ENCODE measurements around the gene DHDH. TPM values are rescaled to one million over a fixed set of nuclear protein-coding genes. Genes with fewer than 3 reads are reported as not detected.

DHDH gene
- total and polyA plus RNA-seq, 2 of the 13 experiments (the other 11 are each of a cell fraction or from before 2014, with no cell fraction given), result 0.13 to 0.91 TPM

DNA sequence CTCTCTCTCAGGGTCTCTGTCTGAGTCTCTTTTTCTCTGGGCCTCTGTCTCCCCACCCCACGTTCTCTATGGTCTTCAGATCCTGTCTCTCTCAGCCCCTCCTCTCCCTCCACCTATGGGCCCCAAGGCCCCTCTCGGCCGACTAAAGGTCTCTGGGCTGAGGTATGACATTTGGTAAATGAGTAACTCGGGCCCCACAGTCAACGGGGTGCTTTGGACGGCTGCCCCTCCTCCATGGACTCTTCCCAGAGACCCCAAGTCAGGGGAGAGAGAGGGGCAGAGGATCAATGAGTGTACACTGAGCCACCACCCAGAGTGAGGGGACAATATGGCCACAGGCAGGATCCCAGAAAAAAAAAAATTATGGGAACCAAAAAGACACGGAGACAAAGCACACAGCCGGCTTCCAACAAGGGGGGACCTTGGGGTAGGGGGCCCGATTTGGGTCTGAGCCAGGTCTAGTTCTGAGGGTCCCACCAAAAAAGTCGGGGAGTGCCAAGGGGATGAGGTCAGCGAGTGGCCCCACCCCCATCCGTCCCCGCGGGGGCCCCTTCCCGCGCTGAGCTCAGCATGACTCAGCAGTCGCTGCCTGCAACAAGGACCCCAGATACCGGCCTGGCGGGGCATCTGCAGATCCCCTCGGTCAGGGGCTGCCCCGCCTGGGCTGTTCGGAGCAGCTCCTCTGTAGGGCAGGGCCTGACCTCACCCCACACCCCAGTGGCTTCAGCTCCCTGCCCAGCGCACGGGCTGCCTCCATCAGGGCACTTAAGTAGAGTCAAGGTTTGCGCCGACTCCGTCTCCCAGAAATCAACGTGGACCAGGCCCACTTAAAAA, 30.1 kb downstream of the DHDH start (continued):
- TF ChIP-seq ZFP82 (CRISPR knock-in tag; IDR thresholded peaks at IDR 0.05; ENCODE audit: borderline replicate concordance) (no peak), ZNF652 (CRISPR knock-in tag; IDR thresholded peaks at IDR 0.05; ENCODE audit: borderline replicate concordance, low read depth) (0 out of 2 replicates have a peak, but pooled peaks have one; percentile 7), ZFP1 (CRISPR knock-in tag; IDR thresholded peaks at IDR 0.05) (peak; percentile 55; the same call in 1 of the 2 replicates), ZSCAN29 (CRISPR knock-in tag; conservative IDR thresholded peaks at IDR 0.05) (peak; percentile 27; the same call in 1 of the 2 replicates), GABPB1 (CRISPR knock-in tag; IDR thresholded peaks at IDR 0.05) (peak; percentile 76), YEATS2 (CRISPR knock-in tag; IDR thresholded peaks at IDR 0.05; ENCODE audit: borderline replicate concordance) (peak; percentile 63; the same call in 1 of the 2 replicates), MAZ (IDR thresholded peaks at IDR 0.05; ENCODE audit: borderline replicate concordance, low read depth, low read length) (peak; percentile 84), MAZ (CRISPR knock-in tag; IDR thresholded peaks at IDR 0.05; ENCODE audit: low read depth) (peak; percentile 92), ZNF605 (CRISPR knock-in tag; IDR thresholded peaks at IDR 0.05) (peak; percentile 51), SMAD3 (CRISPR knock-in tag; IDR thresholded peaks at IDR 0.05) (peak; percentile 46; the same call in 1 of the 2 replicates), IKZF4 (CRISPR knock-in tag; IDR thresholded peaks at IDR 0.05; ENCODE audit: borderline replicate concordance, low read depth, not compliant biosample characterization) (no peak), HNRNPUL1 (IDR thresholded peaks at IDR 0.05; ENCODE audit: low read depth, low read length) (0 out of 2 replicates have a peak, but pooled peaks have one; percentile 63), ZNF225 (CRISPR knock-in tag; IDR thresholded peaks at IDR 0.05) (no peak), ZNF607 (CRISPR knock-in tag; IDR thresholded peaks at IDR 0.05; ENCODE audit: borderline replicate concordance) (peak; percentile 74; the same call in 1 of the 2 replicates), ISL2 (CRISPR knock-in tag; IDR thresholded peaks at IDR 0.05) (no peak; the same call in 1 of the 2 replicates), MXI1 (IDR thresholded peaks at IDR 0.05; ENCODE audit: borderline replicate concordance, low read depth, low read length) (peak; percentile 13; the same call in 1 of the 3 replicates), ZNF547 (CRISPR knock-in tag; IDR thresholded peaks at IDR 0.05) (no peak), KLF12 (CRISPR knock-in tag; IDR thresholded peaks at IDR 0.05; ENCODE audit: borderline replicate concordance) (no peak), MTF2 (CRISPR knock-in tag; IDR thresholded peaks at IDR 0.05; ENCODE audit: borderline replicate concordance) (no peak), CEBPB (IDR thresholded peaks at IDR 0.05; ENCODE audit: borderline replicate concordance, low read depth, low read length) (no peak)
- TF ChIP-seq, protein P1, sequence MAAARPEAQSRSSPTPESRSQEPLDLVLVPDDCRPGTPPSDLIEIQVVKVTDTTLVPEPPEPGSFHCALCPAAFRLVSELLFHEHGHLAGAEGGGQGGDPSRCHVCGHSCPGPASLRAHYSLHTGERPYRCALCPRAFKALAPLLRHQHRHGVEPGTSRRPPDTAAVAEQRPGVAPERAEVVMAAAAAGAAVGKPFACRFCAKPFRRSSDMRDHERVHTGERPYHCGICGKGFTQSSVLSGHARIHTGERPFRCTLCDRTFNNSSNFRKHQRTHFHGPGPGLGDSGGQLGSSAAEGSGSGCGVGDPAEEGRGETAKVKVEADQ (CRISPR knock-in tag; IDR thresholded peaks at IDR 0.05; ENCODE audit: borderline replicate concordance), result peak; percentile 46; the same call in 1 of the 2 replicates
- TF ChIP-seq, protein P2, sequence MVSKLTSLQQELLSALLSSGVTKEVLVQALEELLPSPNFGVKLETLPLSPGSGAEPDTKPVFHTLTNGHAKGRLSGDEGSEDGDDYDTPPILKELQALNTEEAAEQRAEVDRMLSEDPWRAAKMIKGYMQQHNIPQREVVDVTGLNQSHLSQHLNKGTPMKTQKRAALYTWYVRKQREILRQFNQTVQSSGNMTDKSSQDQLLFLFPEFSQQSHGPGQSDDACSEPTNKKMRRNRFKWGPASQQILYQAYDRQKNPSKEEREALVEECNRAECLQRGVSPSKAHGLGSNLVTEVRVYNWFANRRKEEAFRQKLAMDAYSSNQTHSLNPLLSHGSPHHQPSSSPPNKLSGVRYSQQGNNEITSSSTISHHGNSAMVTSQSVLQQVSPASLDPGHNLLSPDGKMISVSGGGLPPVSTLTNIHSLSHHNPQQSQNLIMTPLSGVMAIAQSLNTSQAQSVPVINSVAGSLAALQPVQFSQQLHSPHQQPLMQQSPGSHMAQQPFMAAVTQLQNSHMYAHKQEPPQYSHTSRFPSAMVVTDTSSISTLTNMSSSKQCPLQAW (CRISPR knock-in tag; IDR thresholded peaks at IDR 0.05), result peak; percentile 100
- TF ChIP-seq, protein P3, sequence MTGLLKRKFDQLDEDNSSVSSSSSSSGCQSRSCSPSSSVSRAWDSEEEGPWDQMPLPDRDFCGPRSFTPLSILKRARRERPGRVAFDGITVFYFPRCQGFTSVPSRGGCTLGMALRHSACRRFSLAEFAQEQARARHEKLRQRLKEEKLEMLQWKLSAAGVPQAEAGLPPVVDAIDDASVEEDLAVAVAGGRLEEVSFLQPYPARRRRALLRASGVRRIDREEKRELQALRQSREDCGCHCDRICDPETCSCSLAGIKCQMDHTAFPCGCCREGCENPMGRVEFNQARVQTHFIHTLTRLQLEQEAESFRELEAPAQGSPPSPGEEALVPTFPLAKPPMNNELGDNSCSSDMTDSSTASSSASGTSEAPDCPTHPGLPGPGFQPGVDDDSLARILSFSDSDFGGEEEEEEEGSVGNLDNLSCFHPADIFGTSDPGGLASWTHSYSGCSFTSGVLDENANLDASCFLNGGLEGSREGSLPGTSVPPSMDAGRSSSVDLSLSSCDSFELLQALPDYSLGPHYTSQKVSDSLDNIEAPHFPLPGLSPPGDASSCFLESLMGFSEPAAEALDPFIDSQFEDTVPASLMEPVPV (CRISPR knock-in tag; IDR thresholded peaks at IDR 0.05), result peak; percentile 95
- TF ChIP-seq, protein P4, sequence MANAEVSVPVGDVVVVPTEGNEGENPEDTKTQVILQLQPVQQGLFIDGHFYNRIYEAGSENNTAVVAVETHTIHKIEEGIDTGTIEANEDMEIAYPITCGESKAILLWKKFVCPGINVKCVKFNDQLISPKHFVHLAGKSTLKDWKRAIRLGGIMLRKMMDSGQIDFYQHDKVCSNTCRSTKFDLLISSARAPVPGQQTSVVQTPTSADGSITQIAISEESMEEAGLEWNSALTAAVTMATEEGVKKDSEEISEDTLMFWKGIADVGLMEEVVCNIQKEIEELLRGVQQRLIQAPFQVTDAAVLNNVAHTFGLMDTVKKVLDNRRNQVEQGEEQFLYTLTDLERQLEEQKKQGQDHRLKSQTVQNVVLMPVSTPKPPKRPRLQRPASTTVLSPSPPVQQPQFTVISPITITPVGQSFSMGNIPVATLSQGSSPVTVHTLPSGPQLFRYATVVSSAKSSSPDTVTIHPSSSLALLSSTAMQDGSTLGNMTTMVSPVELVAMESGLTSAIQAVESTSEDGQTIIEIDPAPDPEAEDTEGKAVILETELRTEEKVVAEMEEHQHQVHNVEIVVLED (CRISPR knock-in tag; IDR thresholded peaks at IDR 0.05; ENCODE audit: borderline replicate concordance), result peak; percentile 10; the same call in 1 of the 2 replicates
